GM10248 (cell line): Measurements from ENCODE around the gene HSF4.

ENCODE experiments used
- CTCF ChIA-PET: fragments of 300-600 bp; sonication (Branson Sonifier 250); formaldehyde crosslinking; extraction: SDS; loops from one replicate; lab custom pipeline; 2021; ENCODE audit warnings: antibody characterized with exemption; lab: Yijun Ruan, JAX
- POLR2A ChIA-PET: fragments of 350-650 bp; sonication (Branson Sonifier 250); formaldehyde crosslinking; extraction: SDS; loops from one replicate; lab custom pipeline; 2020; ENCODE audit warnings: antibody characterized with exemption; lab: Yijun Ruan, JAX
- DNase-seq: peaks from one replicate; pipeline ENCODE4 v3.0.0; 2012; ENCODE audit errors: extremely low spot score
- TF ChIP-seq, protein P1 (sequence below): IDR thresholded peaks from 2 replicates; pipeline ENCODE4 v1.5.1; 2012; ENCODE audit warnings: mild to moderate bottlenecking, low read depth; ENCODE audit errors: extremely low read depth, missing control alignments, control extremely low read depth

HSF4 gene

DNA sequence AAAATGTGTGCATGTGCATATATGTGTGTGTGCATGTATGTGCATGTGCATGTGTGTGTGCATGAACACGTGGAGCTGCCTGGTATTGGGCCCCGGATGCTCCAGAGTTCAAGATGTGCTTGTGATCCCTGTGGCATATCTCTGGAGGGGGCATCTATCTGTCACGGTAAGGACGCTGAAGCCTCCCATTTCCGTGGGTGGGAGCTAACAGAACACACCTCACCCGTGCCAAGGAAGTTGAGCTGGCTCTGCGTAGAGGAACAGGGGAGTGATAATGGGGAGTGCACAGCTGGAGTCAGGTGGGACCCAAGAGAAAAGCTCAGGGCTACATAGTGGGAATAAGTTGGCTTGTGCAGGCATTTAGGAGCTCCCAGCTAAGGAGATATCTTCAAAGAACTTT lies 47.1 kb downstream of the HSF4 start:
- TF ChIP-seq, protein P1, sequence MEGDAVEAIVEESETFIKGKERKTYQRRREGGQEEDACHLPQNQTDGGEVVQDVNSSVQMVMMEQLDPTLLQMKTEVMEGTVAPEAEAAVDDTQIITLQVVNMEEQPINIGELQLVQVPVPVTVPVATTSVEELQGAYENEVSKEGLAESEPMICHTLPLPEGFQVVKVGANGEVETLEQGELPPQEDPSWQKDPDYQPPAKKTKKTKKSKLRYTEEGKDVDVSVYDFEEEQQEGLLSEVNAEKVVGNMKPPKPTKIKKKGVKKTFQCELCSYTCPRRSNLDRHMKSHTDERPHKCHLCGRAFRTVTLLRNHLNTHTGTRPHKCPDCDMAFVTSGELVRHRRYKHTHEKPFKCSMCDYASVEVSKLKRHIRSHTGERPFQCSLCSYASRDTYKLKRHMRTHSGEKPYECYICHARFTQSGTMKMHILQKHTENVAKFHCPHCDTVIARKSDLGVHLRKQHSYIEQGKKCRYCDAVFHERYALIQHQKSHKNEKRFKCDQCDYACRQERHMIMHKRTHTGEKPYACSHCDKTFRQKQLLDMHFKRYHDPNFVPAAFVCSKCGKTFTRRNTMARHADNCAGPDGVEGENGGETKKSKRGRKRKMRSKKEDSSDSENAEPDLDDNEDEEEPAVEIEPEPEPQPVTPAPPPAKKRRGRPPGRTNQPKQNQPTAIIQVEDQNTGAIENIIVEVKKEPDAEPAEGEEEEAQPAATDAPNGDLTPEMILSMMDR = no peak
- DNase-seq = no peak
- CTCF ChIA-PET = interaction anchor here (1.0 to 1.1 kb wide), 2 partner anchors 9 to 13 kb away, joined by 3 read pairs; no protein-coding TSS in a partner anchor
- POLR2A ChIA-PET = no interaction called here

DNA sequence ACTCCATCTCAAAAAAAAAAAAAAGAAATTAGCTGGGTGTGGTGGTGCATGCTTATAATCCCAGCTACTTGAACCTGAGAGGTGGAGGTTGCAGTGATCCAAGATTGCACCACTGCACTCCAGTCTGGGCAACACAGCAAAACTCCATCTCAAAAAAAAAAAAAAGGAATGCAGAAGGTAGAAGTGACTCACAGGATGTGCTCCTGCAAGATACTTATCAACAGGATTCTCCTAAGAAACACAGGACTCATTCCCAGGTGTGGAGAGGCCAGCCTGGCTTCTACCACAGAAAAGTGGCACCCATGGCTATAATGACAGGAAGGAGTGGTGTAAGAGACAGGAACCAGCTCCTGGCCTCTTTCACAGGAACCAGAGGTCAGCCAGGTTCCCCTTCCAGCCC lies 48.2 kb downstream of the HSF4 start:
- no peak for DNase-seq
- ChIA-PET POLR2A (no interaction called here), CTCF (interaction anchor here (1.0 to 2.3 kb wide), 3 partner anchors 8 to 13 kb away, joined by 3 to 8 read pairs (median 3); partner anchors contain the start of gene TMEM208)
- TF ChIP-seq, protein P1 = no peak

DNA sequence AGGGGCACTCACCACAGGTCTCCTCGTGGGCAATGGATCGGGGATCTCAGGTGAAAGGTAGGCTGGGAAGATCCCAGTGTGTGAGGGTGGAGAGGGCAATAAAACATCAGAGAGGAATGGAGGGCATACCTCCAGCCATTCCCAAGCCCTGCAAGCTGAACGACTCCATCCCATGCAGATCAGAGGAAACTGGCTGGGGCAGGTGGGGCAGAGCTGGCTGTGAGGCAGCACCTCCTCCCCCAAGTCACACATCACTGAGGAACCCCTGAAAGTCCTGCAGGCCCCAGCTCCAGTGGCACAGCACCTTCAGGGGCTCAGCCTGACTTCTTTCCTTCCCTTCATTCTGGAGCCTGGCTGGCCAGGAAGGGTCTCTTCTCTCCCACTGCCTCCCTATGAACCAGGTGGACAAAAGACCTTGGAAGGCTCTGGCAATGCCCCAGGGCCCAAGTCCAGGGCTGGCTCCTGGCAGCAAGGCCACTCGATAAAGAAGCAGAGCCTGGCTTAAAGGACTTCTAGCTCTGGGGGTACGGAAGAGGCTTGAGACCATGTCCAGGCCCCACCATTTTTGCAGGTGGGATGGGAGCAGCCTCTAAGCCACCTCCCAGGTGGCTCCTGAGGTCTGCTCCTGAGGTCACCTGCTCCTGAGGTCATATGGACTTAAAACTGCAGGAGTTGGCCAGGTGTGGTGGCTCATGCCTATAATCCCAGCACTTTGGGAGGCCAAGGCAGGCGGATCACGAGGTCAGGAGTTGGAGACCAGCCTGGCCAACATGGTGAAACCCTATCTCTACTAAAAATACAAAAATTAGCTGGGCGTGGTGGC lies 48.9 kb downstream of the HSF4 start:
- DNase-seq = no peak
- TF ChIP-seq, protein P1 = no peak
- POLR2A ChIA-PET = no interaction called here
- CTCF ChIA-PET = interaction anchor here (1.1 to 3.1 kb wide), 3 partner anchors 10 to 13 kb away, joined by 3 to 10 read pairs (median 8); partner anchors contain the start of gene TMEM208

DNA sequence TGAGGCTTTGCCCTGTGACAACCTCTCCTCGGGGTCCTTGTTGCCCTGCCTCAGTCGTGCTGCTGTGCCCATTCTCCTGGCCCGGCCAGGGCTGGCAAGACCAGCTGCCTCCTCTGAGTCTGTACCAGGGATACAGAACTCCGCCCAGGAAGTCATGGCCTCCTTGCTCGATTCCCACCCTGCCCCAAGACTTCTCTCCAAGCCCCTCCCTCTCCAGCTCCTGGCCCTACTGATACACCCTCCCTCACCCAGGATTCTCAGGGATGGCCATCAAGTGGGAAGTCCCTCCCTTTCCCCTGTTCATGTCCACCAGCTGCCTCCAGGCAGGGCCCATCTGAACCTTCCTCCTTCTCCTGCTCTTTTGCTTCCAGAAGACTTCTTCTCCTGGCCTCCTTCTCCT lies 51.2 kb downstream of the HSF4 start:
- POLR2A ChIA-PET = interaction anchor here (1.4 kb wide), 1 partner anchor 11 kb away, joined by 3 read pairs; the partner anchor contains the start of gene TMEM208
- CTCF ChIA-PET = interaction anchor here (1.4 to 3.1 kb wide), 4 partner anchors 13 to 30 kb away, joined by 3 to 10 read pairs (median 4); partner anchors contain the start of gene E2F4
- no peak for DNase-seq
- TF ChIP-seq, protein P1 = no peak

DNA sequence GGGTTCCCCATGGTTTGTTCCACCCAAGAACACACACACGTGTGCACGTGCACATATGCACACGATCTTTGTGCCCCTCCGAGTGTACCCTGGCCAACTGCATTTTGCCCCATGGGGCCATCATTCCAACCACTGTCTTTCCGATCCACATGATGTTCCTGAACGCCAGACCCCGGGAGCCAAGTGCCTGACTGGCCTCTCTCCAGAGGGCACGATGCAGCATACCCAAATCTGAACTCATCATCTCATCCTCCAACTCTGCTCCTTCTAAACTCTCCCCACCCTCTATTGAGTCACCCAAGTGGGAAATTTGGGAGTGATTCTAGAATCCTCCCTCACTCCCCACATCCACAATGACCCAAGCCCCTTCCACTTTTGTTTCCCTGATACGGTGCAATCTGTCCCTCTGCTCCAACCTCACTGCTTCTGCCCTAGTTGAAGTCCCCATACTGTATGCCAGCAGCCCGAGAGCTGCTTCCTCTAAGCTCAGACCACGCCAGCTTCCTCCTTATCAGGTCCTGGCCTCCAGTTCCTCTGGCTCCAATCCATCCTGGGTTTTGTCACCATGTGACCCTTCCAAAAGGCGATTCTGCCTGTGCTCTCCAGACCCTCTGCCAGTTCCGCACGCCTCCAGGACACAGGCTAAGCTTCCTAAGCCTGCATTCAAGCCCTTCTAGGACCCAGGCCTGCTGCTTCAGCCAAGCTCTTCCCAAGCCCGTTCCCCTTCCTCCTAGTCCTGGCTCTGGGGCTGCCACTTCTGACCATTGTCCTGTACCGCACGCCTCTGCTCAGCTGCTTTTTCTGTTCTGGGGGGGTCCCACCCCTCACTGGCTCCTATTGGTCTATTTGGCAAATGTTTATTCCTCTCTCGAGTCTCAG lies 52.3 kb downstream of the HSF4 start:
- ChIA-PET POLR2A (no interaction called here), CTCF (interaction anchor here (1.1 to 2.3 kb wide), 2 partner anchors 15 to 18 kb away, joined by 3 to 8 read pairs; partner anchors contain the start of gene ELMO3)
- TF ChIP-seq, protein P1 = no peak
- DNase-seq = no peak
